ENCODE results near the gene PPP1R1B.
A peak's percentile ranks its signal among the peaks of the same experiment; 100 is the strongest.

Gene PPP1R1B

DNA sequence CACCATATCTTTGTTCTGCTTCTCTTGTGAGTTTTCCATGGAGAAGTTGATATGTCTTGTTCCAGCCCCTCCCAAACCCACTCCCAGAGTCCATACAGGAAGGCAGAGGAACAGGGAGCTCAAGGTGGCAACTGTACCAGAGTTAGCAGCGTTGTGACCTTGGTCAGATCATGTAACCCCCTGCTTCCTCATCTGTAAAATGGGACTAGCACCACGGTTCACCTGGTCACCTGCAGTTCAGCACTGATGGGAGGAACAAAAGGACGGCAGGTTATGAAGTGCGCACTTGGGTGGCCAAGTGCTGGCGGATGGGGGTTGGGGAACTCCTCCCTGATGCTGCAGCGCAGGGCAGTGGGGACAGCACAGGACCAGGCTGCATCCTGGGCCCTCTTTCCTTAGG, 11.3 kb upstream of the PPP1R1B start:
- no peak for DNase-seq

GRCh38 chr17:39617100-39617445, 9.7 kb upstream of the PPP1R1B start:
- DNase-seq, result no peak

- DNase-seq, result peak; percentile 59 to 82 (median 70)
These were observed 9.1 kb upstream of the PPP1R1B start for GRCh38 chr17:39617446-39618245.

- DNase-seq, result peak in 3 of 4 experiments; percentile 24 to 48 (median 41)
These were observed 8.4 kb upstream of the PPP1R1B start for GRCh38 chr17:39618246-39618913.

DNA sequence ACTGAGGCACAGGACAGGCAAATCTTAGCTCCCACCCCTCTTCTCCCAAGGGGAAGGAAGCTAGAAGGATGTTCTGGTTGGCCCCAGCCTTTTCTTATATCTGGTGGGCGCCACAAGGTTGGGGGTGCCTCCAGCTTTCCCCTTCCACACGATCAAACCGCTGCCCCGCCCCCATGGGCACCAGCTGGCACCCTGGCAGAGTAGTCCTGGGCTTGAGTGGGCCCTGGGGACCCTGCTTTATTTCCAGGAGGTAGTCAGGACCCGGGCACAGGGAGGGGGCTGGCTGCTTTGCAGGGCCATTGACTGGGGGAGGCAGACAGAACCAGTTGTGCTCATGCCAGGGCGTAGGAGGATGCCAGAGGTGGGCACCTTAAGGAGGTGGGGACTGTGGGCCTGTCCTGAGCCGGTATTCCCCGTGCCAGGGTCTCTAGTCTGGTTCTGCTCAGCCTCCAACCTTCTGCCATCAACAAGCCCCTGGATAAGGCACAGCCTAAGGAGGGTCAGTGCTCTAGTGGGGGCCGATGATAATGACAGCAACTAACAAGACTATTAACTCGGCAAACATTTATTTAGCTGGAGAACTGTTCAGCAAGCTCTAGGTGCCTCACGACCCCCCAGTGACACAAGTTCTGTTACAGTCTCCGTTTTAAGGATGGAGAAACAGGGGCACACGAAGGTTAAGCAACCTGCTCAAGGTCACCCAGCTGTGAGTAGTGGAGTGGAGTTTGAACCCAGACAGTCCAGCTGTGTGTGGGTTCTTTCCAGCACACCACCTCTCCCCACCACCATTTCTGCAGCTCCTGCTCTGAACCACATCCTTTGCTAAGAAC, 7.6 kb upstream of the PPP1R1B start:
- no peak for DNase-seq

DNA sequence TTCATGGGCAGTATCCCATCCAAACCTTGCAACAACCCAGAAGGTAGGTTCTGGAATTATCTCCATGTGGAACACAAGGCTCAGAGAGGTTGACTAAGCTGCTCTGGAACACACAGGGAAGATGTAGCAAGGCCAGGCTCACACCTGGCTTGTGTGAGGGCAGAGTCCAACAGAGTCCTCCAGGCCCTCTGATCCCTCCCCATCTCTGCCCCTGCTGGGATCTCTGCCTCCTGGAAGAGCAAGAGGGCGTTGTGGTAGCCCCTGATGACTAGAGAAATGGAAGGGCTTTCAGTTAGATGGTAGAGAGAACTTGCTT, 7.0 kb upstream of the PPP1R1B start:
- no peak for DNase-seq

DNA sequence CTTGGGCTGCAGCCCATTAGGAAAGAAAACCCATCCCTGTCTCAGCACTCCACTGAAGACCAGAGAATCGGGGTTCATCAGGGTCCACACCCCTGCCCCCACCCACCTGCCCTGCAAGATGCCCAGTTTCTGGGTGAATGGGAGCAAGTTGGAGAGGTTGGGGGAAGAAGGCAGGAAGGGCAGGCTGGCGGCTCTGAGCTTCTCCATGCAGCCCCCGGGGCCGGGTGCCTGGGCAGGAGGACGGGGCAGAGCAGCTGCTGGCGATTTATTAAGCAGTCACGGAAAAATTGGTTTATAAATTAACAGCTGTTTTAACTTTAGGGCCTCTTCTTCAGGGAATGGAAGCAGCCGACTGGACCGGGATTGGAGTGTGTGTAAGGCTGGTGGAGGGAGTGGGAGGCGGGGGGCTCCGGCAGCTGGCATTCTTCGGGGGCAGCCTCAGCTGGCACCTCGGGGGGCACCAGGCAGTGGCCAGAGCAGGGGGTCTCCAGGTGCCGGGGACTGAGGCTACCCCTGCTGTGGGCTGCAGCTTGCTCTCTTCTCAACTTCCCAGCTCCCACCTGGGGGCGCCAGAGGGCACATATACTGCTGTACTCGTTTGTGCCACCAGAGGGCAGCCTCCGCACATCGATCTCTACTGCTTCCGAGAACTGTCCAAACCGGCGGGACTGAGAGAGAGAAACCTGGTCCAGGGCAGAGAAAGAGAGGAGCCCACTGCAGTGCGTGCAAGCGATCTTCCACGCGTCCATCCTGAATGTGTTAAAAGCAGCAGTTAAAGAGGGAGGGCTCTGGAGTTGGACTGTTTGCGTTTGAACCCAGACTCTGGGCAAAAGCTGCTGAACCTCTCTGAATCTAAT, 5.0 kb upstream of the PPP1R1B start:
- peak; percentile 84 to 96 (median 88) for DNase-seq

DNA sequence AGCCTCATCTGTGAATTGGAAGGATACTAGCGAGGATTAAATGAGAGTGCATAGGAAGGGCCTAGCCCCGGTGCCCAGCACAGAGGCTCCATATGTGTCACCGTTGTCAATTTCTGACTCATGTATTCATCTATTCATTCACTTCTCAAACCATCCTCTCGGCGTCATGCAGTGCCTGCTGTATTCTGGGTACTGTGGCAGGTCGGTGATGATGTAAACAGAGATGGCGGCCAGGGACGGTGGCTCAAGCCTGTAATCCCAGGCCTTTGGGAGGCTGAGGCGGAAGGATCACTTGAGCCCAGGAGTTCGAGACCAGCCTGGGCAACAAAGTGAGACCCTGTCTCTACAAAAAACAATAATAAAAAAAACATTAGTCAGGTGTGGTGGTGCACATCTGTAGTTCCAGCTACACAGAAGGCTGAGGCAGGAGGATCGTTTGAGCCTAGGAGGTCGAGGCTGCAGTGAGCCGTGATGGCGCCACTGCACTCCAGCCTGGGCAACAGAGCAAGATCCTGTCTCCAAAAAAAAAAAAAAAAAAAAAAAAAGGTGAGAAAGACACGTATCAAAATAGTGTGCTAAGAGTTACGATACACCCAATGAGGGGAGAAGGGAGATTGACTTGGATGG, 4.3 kb upstream of the PPP1R1B start:
- no peak for DNase-seq

- DNase-seq, result peak; percentile 85 to 94 (median 92)
These were observed 3.3 kb upstream of the PPP1R1B start for GRCh38 chr17:39623356-39623950.

DNA sequence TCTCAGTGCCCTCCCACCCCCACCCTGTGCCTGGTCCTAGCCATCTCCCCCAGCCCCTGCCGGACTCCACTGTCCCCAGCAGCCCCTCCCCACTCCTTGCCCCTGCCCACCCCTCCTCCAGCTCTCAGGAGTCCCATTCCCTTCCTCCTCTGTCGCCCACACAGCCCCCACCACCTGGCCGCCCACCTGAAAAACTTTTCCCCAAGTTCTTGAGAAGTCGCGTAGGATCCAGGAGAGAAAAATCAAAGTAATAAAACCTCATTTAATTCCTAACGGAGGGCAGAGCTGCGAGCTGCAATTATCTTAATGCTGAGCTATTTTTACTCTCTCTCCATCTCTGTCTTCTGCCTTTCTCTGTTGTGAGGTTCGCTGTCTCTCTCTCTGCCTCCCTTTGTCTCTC, 2.4 kb upstream of the PPP1R1B start:
- DNase-seq, result no peak

DNA sequence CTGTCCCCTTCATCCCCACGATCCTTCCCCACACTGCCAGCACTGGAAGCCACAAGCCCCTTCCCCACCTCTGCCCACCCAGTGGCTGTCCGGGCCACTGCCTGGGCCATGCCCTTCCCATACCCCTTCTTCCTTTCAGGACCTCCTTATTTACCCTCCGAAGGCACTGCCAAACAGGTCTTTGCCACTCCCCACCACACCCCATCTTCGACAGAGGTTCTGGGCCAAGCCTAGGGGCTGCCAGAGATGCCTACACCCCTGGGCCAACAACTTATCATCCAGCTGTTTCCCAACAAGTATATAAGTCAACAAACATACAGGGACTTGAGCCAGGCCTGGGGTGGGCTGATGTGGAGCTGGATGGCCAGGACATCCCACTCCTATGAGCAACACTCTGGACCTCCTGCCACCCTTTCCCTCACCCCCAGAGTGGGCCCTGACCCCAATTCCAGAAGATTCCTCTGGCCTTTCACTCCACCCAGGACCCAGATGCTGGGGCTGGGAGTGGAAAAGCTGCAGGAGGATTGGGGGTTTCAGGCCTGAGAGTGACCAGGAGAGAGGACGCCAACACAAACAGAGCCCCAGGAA, 1.5 kb upstream of the PPP1R1B start:
- DNase-seq, result no peak

DNA sequence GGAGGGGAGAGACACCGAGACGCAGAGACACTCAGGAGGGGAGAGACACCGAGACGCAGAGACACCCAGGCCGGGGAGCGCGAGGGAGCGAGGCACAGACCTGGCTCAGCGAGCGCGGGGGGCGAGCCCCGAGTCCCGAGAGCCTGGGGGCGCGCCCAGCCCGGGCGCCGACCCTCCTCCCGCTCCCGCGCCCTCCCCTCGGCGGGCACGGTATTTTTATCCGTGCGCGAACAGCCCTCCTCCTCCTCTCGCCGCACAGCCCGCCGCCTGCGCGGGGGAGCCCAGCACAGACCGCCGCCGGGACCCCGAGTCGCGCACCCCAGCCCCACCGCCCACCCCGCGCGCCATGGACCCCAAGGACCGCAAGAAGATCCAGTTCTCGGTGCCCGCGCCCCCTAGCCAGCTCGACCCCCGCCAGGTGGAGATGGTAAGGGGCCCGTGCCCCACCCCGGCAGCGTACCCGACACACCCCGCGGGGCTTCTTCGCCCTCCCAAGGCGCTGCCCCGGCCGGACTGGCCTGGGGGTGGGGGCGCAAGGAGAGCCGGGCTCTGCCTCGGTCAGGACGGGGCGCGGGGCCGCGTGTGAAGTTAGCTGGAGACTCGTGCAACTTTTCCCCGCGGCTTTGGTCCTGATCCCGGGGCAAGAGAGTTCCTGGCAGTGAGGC, 427 bp downstream of the PPP1R1B start:
- no peak for DNase-seq

- no peak for DNase-seq
These were observed 1.2 kb downstream of the PPP1R1B start for GRCh38 chr17:39627712-39628516.

GRCh38 chr17:39628655-39629493, 2.1 kb downstream of the PPP1R1B start:
- DNase-seq, result no peak

DNA sequence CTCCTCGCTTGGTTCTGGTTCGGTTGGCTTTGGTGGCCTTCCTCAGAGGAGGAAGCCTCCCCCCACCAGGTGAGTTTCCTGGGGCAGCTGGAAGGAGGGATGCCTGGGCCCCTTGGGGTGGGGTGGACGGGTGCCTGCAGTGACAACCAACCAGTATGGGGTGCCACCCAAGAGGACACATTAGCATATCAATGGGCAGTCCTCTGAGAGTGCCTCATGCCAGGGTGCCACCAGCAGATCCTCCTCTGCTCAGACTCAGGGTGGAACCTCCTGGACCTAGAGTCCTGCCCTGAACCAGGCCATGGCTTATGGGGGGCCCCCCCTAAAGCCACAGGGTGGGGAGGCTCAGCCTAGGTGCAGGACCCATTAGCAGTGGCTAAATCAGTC, 2.7 kb downstream of the PPP1R1B start:
- DNase-seq, result no peak

DNA sequence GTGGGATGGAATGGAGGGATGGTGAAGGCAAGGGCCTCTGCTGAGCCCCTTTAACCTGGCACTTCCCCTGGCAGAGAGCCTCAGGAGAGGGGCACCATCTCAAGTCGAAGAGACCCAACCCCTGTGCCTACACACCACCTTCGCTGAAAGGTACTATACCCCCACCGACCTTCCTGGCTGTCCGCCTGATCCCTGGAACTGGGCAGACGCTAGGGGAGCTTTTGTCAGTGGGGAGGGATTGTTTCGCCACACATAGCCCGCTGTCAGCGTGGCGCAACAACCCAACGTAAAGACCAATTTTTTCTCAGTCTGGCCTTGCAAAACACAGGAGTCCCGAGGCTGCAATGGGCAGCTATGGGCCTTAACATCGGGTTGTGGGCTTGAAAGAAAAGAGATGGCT, 3.1 kb downstream of the PPP1R1B start:
- DNase-seq, result peak; percentile 60 to 78 (median 76)

- DNase-seq, result no peak
These were observed 4.7 kb downstream of the PPP1R1B start for GRCh38 chr17:39631403-39631802.

- DNase-seq, result no peak
These were observed 5.6 kb downstream of the PPP1R1B start for GRCh38 chr17:39632153-39632941.
